ENCODE data around the gene RBM46.

The RBM46 gene

GRCh38 chr4:154741131-154741665, 39.9 kb upstream of the RBM46 start:
- TF ChIP-seq, protein P1, sequence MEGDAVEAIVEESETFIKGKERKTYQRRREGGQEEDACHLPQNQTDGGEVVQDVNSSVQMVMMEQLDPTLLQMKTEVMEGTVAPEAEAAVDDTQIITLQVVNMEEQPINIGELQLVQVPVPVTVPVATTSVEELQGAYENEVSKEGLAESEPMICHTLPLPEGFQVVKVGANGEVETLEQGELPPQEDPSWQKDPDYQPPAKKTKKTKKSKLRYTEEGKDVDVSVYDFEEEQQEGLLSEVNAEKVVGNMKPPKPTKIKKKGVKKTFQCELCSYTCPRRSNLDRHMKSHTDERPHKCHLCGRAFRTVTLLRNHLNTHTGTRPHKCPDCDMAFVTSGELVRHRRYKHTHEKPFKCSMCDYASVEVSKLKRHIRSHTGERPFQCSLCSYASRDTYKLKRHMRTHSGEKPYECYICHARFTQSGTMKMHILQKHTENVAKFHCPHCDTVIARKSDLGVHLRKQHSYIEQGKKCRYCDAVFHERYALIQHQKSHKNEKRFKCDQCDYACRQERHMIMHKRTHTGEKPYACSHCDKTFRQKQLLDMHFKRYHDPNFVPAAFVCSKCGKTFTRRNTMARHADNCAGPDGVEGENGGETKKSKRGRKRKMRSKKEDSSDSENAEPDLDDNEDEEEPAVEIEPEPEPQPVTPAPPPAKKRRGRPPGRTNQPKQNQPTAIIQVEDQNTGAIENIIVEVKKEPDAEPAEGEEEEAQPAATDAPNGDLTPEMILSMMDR (IDR thresholded peaks at IDR 0.05; ENCODE audit: borderline replicate concordance, insufficient read depth, low read depth, low read length), result no peak
- H3K4me3 ChIP-seq (ENCODE audit: low read depth, low read length), result no peak overlapping the region

GRCh38 chr4:154741922-154742850, 38.9 kb upstream of the RBM46 start:
- TF ChIP-seq, protein P1 (IDR thresholded peaks at IDR 0.05; ENCODE audit: borderline replicate concordance, insufficient read depth, low read depth, low read length), result no peak
- H3K4me3 ChIP-seq (ENCODE audit: low read depth, low read length), result no peak overlapping the region

- TF ChIP-seq, protein P1 (IDR thresholded peaks at IDR 0.05; ENCODE audit: borderline replicate concordance, insufficient read depth, low read depth, low read length), result no peak
- H3K4me3 ChIP-seq (ENCODE audit: low read depth, low read length), result no peak within 1 kb of the TSS
These were observed 37.3 kb upstream of the RBM46 start, which contains the start of gene LRAT for GRCh38 chr4:154743683-154744340. TSS of gene LRAT (plus strand) at chr4:154744000. CDS start at chr4:154744327, 327 bp downstream.

- TF ChIP-seq, protein P1 (IDR thresholded peaks at IDR 0.05; ENCODE audit: borderline replicate concordance, insufficient read depth, low read depth, low read length), result no peak
- no peak overlapping the region for H3K4me3 ChIP-seq (ENCODE audit: low read depth, low read length)
These were observed 36.6 kb upstream of the RBM46 start for GRCh38 chr4:154744341-154744926.

- H3K4me3 ChIP-seq (ENCODE audit: low read depth, low read length), result no peak overlapping the region
- TF ChIP-seq, protein P1 (IDR thresholded peaks at IDR 0.05; ENCODE audit: borderline replicate concordance, insufficient read depth, low read depth, low read length), result no peak
These were observed 23.4 kb upstream of the RBM46 start for GRCh38 chr4:154757713-154758112.

GRCh38 chr4:154760895-154761294, 20.2 kb upstream of the RBM46 start:
- TF ChIP-seq, protein P1 (IDR thresholded peaks at IDR 0.05; ENCODE audit: borderline replicate concordance, insufficient read depth, low read depth, low read length), result no peak
- H3K4me3 ChIP-seq (ENCODE audit: low read depth, low read length), result no peak overlapping the region
